K562 (cell line): Measurements from ENCODE around the gene PTRH1. TPM values are rescaled to one million over a fixed set of nuclear protein-coding genes. Genes with fewer than 3 reads are reported as not detected.

Experiments used
- ATAC-seq: fragments of 200-7000 bp; cut with Tn5 transposase; 3 replicates; pipeline ENCODE4 v1.9.1; 2020; ENCODE audit warnings: moderate library complexity
- BruUV-seq: library from RNA; stranded (reverse); fragments of 400-500 nt; replicated peaks from 2 replicates; lab custom pipeline; 2021; lab: Mats Ljungman, UMichigan
- CTCF ChIA-PET: fragments of 300-600 bp; formaldehyde crosslinking; extraction: SDS; loops from one replicate; lab custom pipeline; 2021; ENCODE audit warnings: low intra/inter-chr PET ratio; lab: Yijun Ruan, JAX
- POLR2A ChIA-PET: fragments of 300-600, 350-650 bp; sonication (Branson Sonifier 250); formaldehyde crosslinking; extraction: SDS; loops from one replicate; lab custom pipeline; 2021; ENCODE audit warnings: antibody characterized with exemption, inconsistent platforms; lab: Yijun Ruan, JAX
- DNase-seq, 4 experiments: peaks; one replicate each; pipeline versions ENCODE4 v3.0.0 to v3.0.0-alpha.2; 2011 to 2018; ENCODE audit warnings: low spot score in 3 of 4, mixed read lengths in 3 of 4; ENCODE audit errors: extremely low read depth in 1 of 4
- FAIRE-seq: peaks from 2 replicates; lab custom pipeline; 2011; peaks lifted over from hg19 to GRCh38; lab: Jason Lieb, UNC
- H2AFZ ChIP-seq: 2 replicates; pipeline ENCODE4 v1.6.0; 2011; ENCODE audit warnings: low read depth, low read length, control low read depth, inconsistent platforms
- H3K27ac ChIP-seq: fragments of 200-600 bp; 3 replicates; pipeline ENCODE4 v1.8.0; 2011; ENCODE audit warnings: low read depth, mild to moderate bottlenecking, control low read depth, inconsistent platforms, low read length, moderate library complexity, mixed read lengths; ENCODE audit errors: extremely low read depth
- H3K27me3 ChIP-seq, 2 experiments: fragments of 300-600 bp in 1 of 2; 2 replicates in 1 of 2; 3 replicates in 1 of 2; pipeline versions ENCODE4 v1.6.0 to v1.8.0; 2011; ENCODE audit warnings: inconsistent platforms in 2 of 2, low read length in 2 of 2, mild to moderate bottlenecking in 1 of 2, mixed read lengths in 1 of 2, moderate library complexity in 1 of 2; ENCODE audit not compliant: control insufficient read depth in 2 of 2, insufficient read depth in 2 of 2
- H3K36me3 ChIP-seq: fragments of 300-600 bp; 3 replicates; pipeline ENCODE4 v1.8.0; 2011; ENCODE audit warnings: mild to moderate bottlenecking, low read length, inconsistent platforms; ENCODE audit not compliant: control insufficient read depth, insufficient read depth
- H3K4me1 ChIP-seq, 2 experiments: fragments of 200-600 bp in 1 of 2; replicated peaks in 1 of 2; 2 replicates in 1 of 2; 3 replicates in 1 of 2; pipeline versions ENCODE4 v1.5.1 to v1.8.0; 2011; ENCODE audit warnings: inconsistent platforms in 2 of 2, low read length in 2 of 2, mild to moderate bottlenecking in 1 of 2, mixed read lengths in 1 of 2, moderate library complexity in 1 of 2; ENCODE audit not compliant: control insufficient read depth in 2 of 2, insufficient read depth in 2 of 2
- H3K4me2 ChIP-seq: 2 replicates; pipeline ENCODE4 v1.6.1; 2011; ENCODE audit warnings: low read length, control low read depth, inconsistent platforms, mixed read lengths; ENCODE audit not compliant: insufficient read depth
- H3K4me3 ChIP-seq: fragments of 200-600 bp; sonication (generic), shearing (Covaris generic); 2 replicates; pipeline ENCODE4 v1.5.1; 2016; ENCODE audit warnings: control low read depth, inconsistent platforms
- H3K79me2 ChIP-seq: fragments of 200-600 bp; 3 replicates; pipeline ENCODE4 v1.8.0; 2011; ENCODE audit warnings: low read length, inconsistent platforms; ENCODE audit not compliant: control insufficient read depth, insufficient read depth
- H3K9ac ChIP-seq, 2 experiments: 2 replicates each; pipeline versions ENCODE4 v1.6.0 to v1.6.1; 2011; ENCODE audit warnings: low read depth in 2 of 2, low read length in 2 of 2, control low read depth in 1 of 2, inconsistent platforms in 1 of 2, mild to moderate bottlenecking in 1 of 2, mixed read lengths in 1 of 2; ENCODE audit not compliant: insufficient read depth in 1 of 2
- H3K9me1 ChIP-seq: one replicate; pipeline ENCODE4 v1.6.0; 2011; ENCODE audit warnings: inconsistent platforms, mild to moderate bottlenecking, low read length, moderate library complexity; ENCODE audit not compliant: control insufficient read depth, insufficient read depth
- H3K9me3 ChIP-seq: replicated peaks from 2 replicates; pipeline ENCODE4 v1.5.1; 2011; ENCODE audit warnings: low read depth, low read length, inconsistent platforms; ENCODE audit not compliant: control insufficient read depth, insufficient read depth
- H4K20me1 ChIP-seq: replicated peaks from 2 replicates; pipeline ENCODE4 v1.6.1; 2011; ENCODE audit warnings: low read length, inconsistent platforms, mixed read lengths; ENCODE audit not compliant: control insufficient read depth, insufficient read depth
- GTF2A2 ChIP-seq: IDR thresholded peaks from 2 replicates; pipeline ENCODE4 v1.6.1; 2016; ENCODE audit warnings: mild to moderate bottlenecking, missing genetic modification characterization, missing compliant biosample characterization
- HNRNPUL1 ChIP-seq: fragments of 200-400 bp; formaldehyde crosslinking; IDR thresholded peaks from 2 replicates; pipeline ENCODE4 v1.6.1; 2017; ENCODE audit warnings: low read length
- MLLT1 ChIP-seq, 2 experiments: fragments of 450-650 bp; IDR thresholded peaks; 2 replicates each; pipeline ENCODE4 v1.6.1; 2016
- NFATC3 ChIP-seq: fragments of 450-650 bp; IDR thresholded peaks from 2 replicates; pipeline ENCODE4 v1.6.1; 2017; ENCODE audit warnings: mild to moderate bottlenecking
- NONO ChIP-seq, 2 experiments: fragments of 200-400 bp in 1 of 2; fragments of 450-650 bp in 1 of 2; formaldehyde crosslinking in 1 of 2; IDR thresholded peaks; 2 replicates each; pipeline ENCODE4 v1.6.1; 2017; ENCODE audit warnings: low read depth in 2 of 2, mild to moderate bottlenecking in 2 of 2, moderate library complexity in 2 of 2, low read length in 1 of 2
- ZBTB7A ChIP-seq: IDR thresholded peaks from 2 replicates; pipeline ENCODE4 v1.6.1; 2011; ENCODE audit warnings: low read depth, mild to moderate bottlenecking, low read length, moderate library complexity, borderline replicate concordance; ENCODE audit not compliant: control insufficient read depth
- WGBS: fragments of 100-300 bp; shearing (Covaris generic); methylation state at CpG from one replicate; pipeline ENCODE4 v1.1.6; 2016; ENCODE audit warnings: low coverage, mixed read lengths; ENCODE audit not compliant: insufficient coverage; ENCODE audit errors: missing lambda C conversion rate; 5-methylcytosine and 5-hydroxymethylcytosine counted together
- in situ Hi-C: fragments of 300-500 bp; cut with MboI; formaldehyde crosslinking; loops from 4 replicates; pipeline ENCODE4 v1.15.0; 2018; ENCODE audit warnings: inconsistent platforms, mixed read lengths
- intact Hi-C: fragments of 100-400 bp; cut with micrococcal nuclease; formaldehyde crosslinking; loops from 2 replicates; pipeline ENCODE4 v1.14.2; 2022
- polyA plus RNA-seq, 8 experiments: library from polyadenylated mRNA; depleted of rRNA in 4 of 8; stranded (reverse) in 5 of 8; unstranded in 3 of 8; fragments of >200 nt; fragmentation: Nextera tagmentation in 2 of 8; fragmentation: Illumina TruSeq in 1 of 8; extraction: Ambion mirVana in 2 of 8; extraction: Trizol in 1 of 8; gene quantifications; 2 replicates each; pipeline versions ENCODE4 v1.2.1 to v1.2.3, GENCODE V29; 2011 to 2014; ENCODE audit warnings: inconsistent platforms in 1 of 8, missing spikeins in 1 of 8
- total RNA-seq, 7 experiments: library from RNA; depleted of rRNA in 6 of 7; stranded (reverse); fragments of >200 nt in 6 of 7; fragmentation: Illumina TruSeq in 2 of 7; extraction: Trizol in 2 of 7; gene quantifications; 2 replicates each; pipeline versions ENCODE4 v1.2.1 to v1.2.3, GENCODE V29; 2011 to 2021; ENCODE audit warnings: low replicate concordance in 1 of 7

The PTRH1 gene
- total and polyA plus RNA-seq, 9 of the 15 experiments (the other 6 are each of a cell fraction or from before 2014, with no cell fraction given) = 0.63 to 43.1 (median 5.7) TPM

GRCh38 chr9:127693143-127693542 is 22.3 kb downstream of the PTRH1 start:
- H3K9me3 ChIP-seq = no peaks in the 10 kb centered on the region
- peaks cover 0 to 5% of the 10 kb centered on the region in 2 experiments; a peak in 2 of 5 replicates for H3K4me1 ChIP-seq
- H3K4me3 ChIP-seq = no peak overlapping the region
- POLR2A ChIA-PET = interaction anchor here (1.8 kb wide), 1 partner anchor 12 kb away, joined by 6 read pairs; no protein-coding TSS in a partner anchor
- no peaks in the 10 kb centered on the region for H3K9me1 ChIP-seq
- H3K36me3 ChIP-seq = peaks cover 2% of the 10 kb centered on the region; the same call in 1 of the 3 replicates
- H3K9ac ChIP-seq = no peak overlapping the region
- ATAC-seq (no peak), DNase-seq (no peak), FAIRE-seq (no peak)
- intact Hi-C loops (no loop called here), in situ Hi-C loops (no loop called here)
- H3K4me2 ChIP-seq = no peak overlapping the region
- no peaks in the 10 kb centered on the region for H4K20me1 ChIP-seq
- H3K79me2 ChIP-seq = no peaks in the 10 kb centered on the region
- H2AFZ ChIP-seq = no peak overlapping the region
- CTCF ChIA-PET = no interaction called here
- no peak overlapping the region for H3K27ac ChIP-seq
- BruUV-seq = no TSS peak
- no peaks in the 10 kb centered on the region for H3K27me3 ChIP-seq
- TF ChIP-seq NONO (IDR thresholded peaks at IDR 0.05; ENCODE audit: low read depth in 2 of 2, low read length in 1 of 2) (no peak), MLLT1 (IDR thresholded peaks at IDR 0.05) (no peak), ZBTB7A (no peak), GTF2A2 (no peak), HNRNPUL1 (no peak), NFATC3 (no peak)
- 62% methylated on average over 10 of the region's 10 CpGs for WGBS
